ENCODE measurements around the gene LANCL2.

The LANCL2 gene

GRCh38 chr7:55363386-55364170 is 1.6 kb upstream of the LANCL2 start:
- no peak for TF ChIP-seq CTCF (IDR thresholded peaks at IDR 0.05)
- no peak overlapping the region for H3K4me3 ChIP-seq
- no peak overlapping the region for H3K27ac ChIP-seq
- no peak for DNase-seq (ENCODE audit: low spot score)

GRCh38 chr7:55365675-55366460 is 731 bp downstream of the LANCL2 start:
- peak overlapping the region; percentile 98 for H3K4me3 ChIP-seq
- DNase-seq (ENCODE audit: low spot score): peak; percentile 95
- TF ChIP-seq CTCF (IDR thresholded peaks at IDR 0.05): no peak
- H3K27ac ChIP-seq: peak overlapping the region; percentile 95 to 99

- Histone ChIP-seq H3K27ac (peak overlapping the region; percentile 95 to 99), H3K4me3 (peak overlapping the region; percentile 98)
- DNase-seq (ENCODE audit: low spot score): no peak
- no peak for TF ChIP-seq CTCF (IDR thresholded peaks at IDR 0.05)
These were observed 1.4 kb downstream of the LANCL2 start for GRCh38 chr7:55366461-55367070.

GRCh38 chr7:55367283-55367840 is 2.2 kb downstream of the LANCL2 start:
- H3K4me3 ChIP-seq: peak overlapping the region; percentile 98
- TF ChIP-seq CTCF (IDR thresholded peaks at IDR 0.05): no peak
- DNase-seq (ENCODE audit: low spot score): no peak
- H3K27ac ChIP-seq: no peak overlapping the region

GRCh38 chr7:55369427-55370400 is 4.6 kb downstream of the LANCL2 start:
- no peak overlapping the region for H3K4me3 ChIP-seq
- H3K27ac ChIP-seq: no peak overlapping the region
- TF ChIP-seq CTCF (IDR thresholded peaks at IDR 0.05): no peak
- DNase-seq (ENCODE audit: low spot score): no peak

- no peak for DNase-seq (ENCODE audit: low spot score)
- H3K4me3 ChIP-seq: no peak overlapping the region
- no peak overlapping the region for H3K27ac ChIP-seq
- TF ChIP-seq CTCF (IDR thresholded peaks at IDR 0.05): no peak
These were observed 9.1 kb downstream of the LANCL2 start for GRCh38 chr7:55374213-55374612.

Measured in coronary artery (tissue), 2 donors.